GM12878 (cell line): ENCODE data around the gene PADI4. TPM values are rescaled to one million over a fixed set of nuclear protein-coding genes. Genes with fewer than 3 reads are reported as not detected.

Experiments used
- ATAC-seq: fragments of 200-7000 bp; cut with Tn5 transposase; 3 replicates; pipeline ENCODE4 v1.9.1; 2020; ENCODE audit warnings: mild to moderate bottlenecking, moderate library complexity
- BruUV-seq: library from RNA; stranded (reverse); fragments of 400-500 nt; replicated peaks from 2 replicates; lab custom pipeline; 2021; lab: Mats Ljungman, UMichigan
- CTCF ChIA-PET: fragments of 300-600 bp; sonication (Branson Sonifier 250); formaldehyde crosslinking; extraction: SDS; loops from one replicate; lab custom pipeline; 2021; ENCODE audit warnings: inconsistent platforms; lab: Yijun Ruan, JAX
- POLR2A ChIA-PET: fragments of 350-600 bp; formaldehyde crosslinking; extraction: SDS; loops from one replicate; lab custom pipeline; 2021; ENCODE audit warnings: inconsistent platforms; lab: Charles Lee
- RAD21 ChIA-PET: fragments of 300-600 bp; sonication (Branson Sonifier 250); formaldehyde crosslinking; loops from one replicate; lab custom pipeline; 2023; ENCODE audit warnings: antibody characterized with exemption; ENCODE audit not compliant: unreplicated experiment; lab: Charles Lee
- SMC1A ChIA-PET: fragments of 300-600 bp; sonication (Branson Sonifier 250); formaldehyde crosslinking; loops from one replicate; lab custom pipeline; 2023; ENCODE audit not compliant: unreplicated experiment, uncharacterized antibody; lab: Charles Lee
- DNase-seq: peaks from one replicate; pipeline ENCODE4 v3.0.0-alpha.2; 2011; ENCODE audit warnings: low read depth, low spot score
- FAIRE-seq: peaks from 3 replicates; lab custom pipeline; 2011; peaks lifted over from hg19 to GRCh38; lab: Jason Lieb, UNC
- H2AFZ ChIP-seq: 2 replicates; pipeline ENCODE4 v1.6.0; 2011; ENCODE audit warnings: low read depth, low read length, control low read depth; ENCODE audit not compliant: control insufficient read depth
- H3K27ac ChIP-seq: 2 replicates; pipeline ENCODE4 v1.5.1; 2011; ENCODE audit warnings: control low read depth; ENCODE audit not compliant: control insufficient read depth, insufficient read depth
- H3K27me3 ChIP-seq, 2 experiments: replicated peaks in 1 of 2; 2 replicates each; pipeline versions ENCODE4 v1.6.0 to v1.6.1; 2011; ENCODE audit warnings: low read length in 1 of 2; ENCODE audit not compliant: control insufficient read depth in 2 of 2, insufficient read depth in 2 of 2
- H3K36me3 ChIP-seq, 2 experiments: 2 replicates each; pipeline ENCODE4 v1.5.1; 2011; ENCODE audit warnings: low read length in 1 of 2; ENCODE audit not compliant: control insufficient read depth in 2 of 2, insufficient read depth in 2 of 2
- H3K4me1 ChIP-seq: 2 replicates; pipeline ENCODE4 v1.6.1; 2011; ENCODE audit warnings: mild to moderate bottlenecking, low read length, moderate library complexity, mixed read lengths; ENCODE audit not compliant: control insufficient read depth, insufficient read depth
- H3K4me2 ChIP-seq: 2 replicates; pipeline ENCODE4 v1.6.0; 2011; ENCODE audit warnings: control low read depth; ENCODE audit not compliant: control insufficient read depth, insufficient read depth
- H3K4me3 ChIP-seq: fragments of 200-600 bp; sonication (generic); 2 replicates; pipeline ENCODE4 v1.5.1; 2016
- H3K79me2 ChIP-seq: 2 replicates; pipeline ENCODE4 v1.6.0; 2011; ENCODE audit warnings: low read length; ENCODE audit not compliant: control insufficient read depth, insufficient read depth
- H3K9ac ChIP-seq: 2 replicates; pipeline ENCODE4 v1.8.0; 2011; ENCODE audit warnings: low read length, control low read depth, mixed read lengths; ENCODE audit not compliant: control insufficient read depth, insufficient read depth
- H3K9me3 ChIP-seq: replicated peaks from 3 replicates; pipeline ENCODE4 v1.5.1; 2011; ENCODE audit warnings: mild to moderate bottlenecking, low read length; ENCODE audit not compliant: control insufficient read depth, insufficient read depth
- H4K20me1 ChIP-seq: 2 replicates; pipeline ENCODE4 v1.6.0; 2011; ENCODE audit not compliant: control insufficient read depth, insufficient read depth
- ASH2L ChIP-seq: fragments of 300-600, 200-600 bp; sonication (generic); IDR thresholded peaks from 2 replicates; pipeline ENCODE4 v1.6.1; 2017; ENCODE audit warnings: low read depth, mild to moderate bottlenecking, borderline replicate concordance
- BHLHE40 ChIP-seq, 2 experiments: fragments of 450-650 bp in 1 of 2; IDR thresholded peaks; 2 replicates each; pipeline ENCODE4 v1.6.1; 2011 to 2017; ENCODE audit warnings: low read depth in 2 of 2, borderline replicate concordance in 1 of 2, improper control_type of control experiment in 1 of 2, low read length in 1 of 2, mild to moderate bottlenecking in 1 of 2
- FOS ChIP-seq: IDR thresholded peaks from 3 replicates; pipeline ENCODE4 v1.6.1; 2011; ENCODE audit warnings: borderline replicate concordance; ENCODE audit not compliant: insufficient read length; ENCODE audit errors: extremely low read depth
- JUND ChIP-seq: IDR thresholded peaks from 2 replicates; pipeline ENCODE4 v1.6.1; 2012; ENCODE audit warnings: low read depth, mild to moderate bottlenecking, low read length, improper control_type of control experiment, moderate library complexity
- MEF2B ChIP-seq: fragments of 450-650 bp; IDR thresholded peaks from 2 replicates; pipeline ENCODE4 v1.6.1; 2018; ENCODE audit warnings: mild to moderate bottlenecking, moderate library complexity; ENCODE audit not compliant: partially characterized antibody, poor library complexity, severe bottlenecking
- MTA2 ChIP-seq: fragments of 450-650 bp; IDR thresholded peaks from 2 replicates; pipeline ENCODE4 v1.6.1; 2016; ENCODE audit warnings: low read depth, mild to moderate bottlenecking, moderate library complexity
- MYC ChIP-seq: IDR thresholded peaks from 2 replicates; pipeline ENCODE4 v1.6.1; 2011; ENCODE audit warnings: mild to moderate bottlenecking, low read length, moderate library complexity, inconsistent platforms; ENCODE audit not compliant: insufficient read depth, insufficient replicate concordance, insufficient read length, severe bottlenecking
- POLR2AphosphoS2 ChIP-seq: IDR thresholded peaks from 2 replicates; pipeline ENCODE4 v1.6.1; 2011; ENCODE audit warnings: low read depth, mild to moderate bottlenecking, low read length, improper control_type of control experiment, moderate library complexity
- TCF7 ChIP-seq: IDR thresholded peaks from 2 replicates; pipeline ENCODE4 v1.6.1; 2014; ENCODE audit warnings: antibody characterized with exemption, borderline replicate concordance
- ZNF217 ChIP-seq: fragments of 450-650 bp; IDR thresholded peaks from 2 replicates; pipeline ENCODE4 v1.6.1; 2017; ENCODE audit warnings: antibody characterized with exemption, mild to moderate bottlenecking
- WGBS: methylation state at CpG from one replicate; pipeline ENCODE4 v1.1.6; 2016; ENCODE audit warnings: low lambda C conversion rate; ENCODE audit not compliant: insufficient replicate concordance, insufficient coverage; ENCODE audit errors: missing lambda C conversion rate; 5-methylcytosine and 5-hydroxymethylcytosine counted together
- in situ Hi-C: fragments of 300-500 bp; cut with MboI; formaldehyde crosslinking; loops from 9 replicates; pipeline ENCODE4 v1.14.3; 2018; ENCODE audit warnings: mixed read lengths
- intact Hi-C: fragments of 100-400 bp; cut with micrococcal nuclease; formaldehyde crosslinking; loops from one replicate; pipeline ENCODE4 v1.14.2; 2022; ENCODE audit not compliant: unreplicated experiment
- polyA plus RNA-seq, 11 experiments: library from polyadenylated mRNA; depleted of rRNA in 4 of 11; unstranded in 6 of 11; stranded (reverse) in 5 of 11; fragments of >200 nt; fragmentation: Nextera tagmentation in 4 of 11; fragmentation: Illumina TruSeq in 1 of 11; extraction: Ambion mirVana in 4 of 11; extraction: Trizol in 1 of 11; gene quantifications; 1 replicate in 1 of 11; 2 replicates in 10 of 11; pipeline versions ENCODE4 v1.2.1 to v1.2.3, GENCODE V29; 2011 to 2016; ENCODE audit warnings: inconsistent platforms in 2 of 11, missing spikeins in 2 of 11, low read depth in 1 of 11
- total RNA-seq, 4 experiments: library from RNA; depleted of rRNA in 3 of 4; stranded (reverse); fragments of >200 nt in 3 of 4; fragmentation: Illumina TruSeq in 1 of 4; extraction: Trizol in 1 of 4; gene quantifications; 2 replicates each; pipeline versions ENCODE4 v1.2.1 to v1.2.3, GENCODE V29; 2013 to 2021

Gene PADI4
- total and polyA plus RNA-seq, 10 of the 15 experiments (the other 5 are each of a cell fraction or from before 2014, with no cell fraction given), result 0.08 to 0.47 (median 0.15) TPM; not detected in 3

GRCh38 chr1:17338706-17339493, 30.9 kb downstream of the PADI4 start (continued):
- TF ChIP-seq ZNF217 (no peak), MYC (no peak), MTA2 (no peak)

- in situ Hi-C loops, result no loop called here
- intact Hi-C loops, result loop anchor here (5.0 to 10.0 kb wide), 2 partner anchors 105 to 282 kb away; no protein-coding TSS in a partner anchor
Observed at GRCh38 chr1:17339521-17339920, 31.5 kb downstream of the PADI4 start.

More at GRCh38 chr1:17339521-17339920, 31.5 kb downstream of the PADI4 start:
- no TSS peak for BruUV-seq
- ATAC-seq (no peak), FAIRE-seq (no peak), DNase-seq (no peak)
- Histone ChIP-seq H4K20me1 (no peaks in the 10 kb centered on the region), H3K27me3 (no peaks in the 10 kb centered on the region; a peak in 1 of 4 replicates), H3K4me1 (no peaks in the 10 kb centered on the region), H3K79me2 (no peaks in the 10 kb centered on the region), H3K36me3 (no peaks in the 10 kb centered on the region), H3K27ac (no peak overlapping the region), H3K9ac (no peak overlapping the region), H3K4me2 (no peak overlapping the region), H2AFZ (no peak overlapping the region), H3K4me3 (no peak overlapping the region), H3K9me3 (no peaks in the 10 kb centered on the region)
- ChIA-PET CTCF (interaction anchor here (3.9 kb wide), 1 partner anchor 214 kb away, joined by 27 read pairs; no protein-coding TSS in a partner anchor), RAD21 (no interaction called here), SMC1A (no interaction called here), POLR2A (no interaction called here)
- no peak for TF ChIP-seq JUND
- no peak for TF ChIP-seq FOS
- TF ChIP-seq POLR2AphosphoS2, result no peak
- TF ChIP-seq TCF7, result no peak
- TF ChIP-seq ASH2L, result no peak
- TF ChIP-seq BHLHE40 (IDR thresholded peaks at IDR 0.05; ENCODE audit: borderline replicate concordance in 1 of 2, low read depth in 2 of 2, low read length in 1 of 2), result no peak
- no peak for TF ChIP-seq MEF2B
- WGBS, result 22% methylated on average over 7 of the region's 7 CpGs
